Upper lobe of left lung (tissue), 4 donors: Measurements from ENCODE around the gene KLF17.

Experiments
- CTCF ChIP-seq, 6 experiments: fragments of 450-650 bp in 4 of 6; fragments of 200-600 bp in 2 of 6; sonication (generic) in 2 of 6; IDR thresholded peaks; one replicate each; pipeline ENCODE4 v1.5.1; 2016 to 2019; ENCODE audit warnings: antibody characterized with exemption in 6 of 6
- POLR2A ChIP-seq, 4 donors: fragments of 450-650 bp; IDR thresholded peaks; one replicate each; pipeline ENCODE4 v1.5.1; 2016 to 2017; ENCODE audit warnings: antibody characterized with exemption in 4 of 4, mild to moderate bottlenecking in 2 of 4
- POLR2AphosphoS5 ChIP-seq, 2 donors: sonication (generic); formaldehyde crosslinking; IDR thresholded peaks; one replicate each; pipeline ENCODE4 v1.5.1; 2017; ENCODE audit warnings: antibody characterized with exemption in 2 of 2

DNA sequence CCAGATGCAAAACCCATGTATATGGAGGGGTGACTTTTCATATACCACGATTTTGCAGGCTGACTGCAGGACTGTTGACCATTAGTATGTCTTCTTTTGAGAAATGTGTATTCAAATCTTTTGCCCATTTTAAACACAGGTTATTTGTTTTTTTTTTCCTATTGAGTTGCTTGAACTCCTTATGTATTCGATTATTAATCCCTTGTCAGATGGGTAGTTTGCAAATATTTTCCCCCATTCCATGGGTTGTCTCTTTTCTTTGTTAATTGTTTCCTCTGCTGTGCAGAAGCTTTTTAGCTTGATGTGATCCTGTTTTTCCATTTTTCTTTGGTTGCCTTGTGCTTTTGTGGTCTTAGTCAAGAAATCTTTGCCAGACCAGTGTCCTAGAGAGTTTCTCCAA lies 24.6 kb upstream of the KLF17 start:
- no peak for TF ChIP-seq CTCF (IDR thresholded peaks at IDR 0.05)
- TF ChIP-seq POLR2A (IDR thresholded peaks at IDR 0.05) = no peak
- no peak for TF ChIP-seq POLR2AphosphoS5 (IDR thresholded peaks at IDR 0.05)
